CD14-positive monocyte (primary cell): ENCODE measurements around the gene KRTAP4-7. TPM values are rescaled to one million over a fixed set of nuclear protein-coding genes. Genes with fewer than 3 reads are reported as not detected.

ENCODE experiments used
- DNase-seq, 3 donors: peaks; one replicate each; pipeline ENCODE4 v3.0.0-alpha.2; 2011 to 2022
- H2AFZ ChIP-seq: 2 replicates; pipeline ENCODE4 v1.6.0; 2012; ENCODE audit warnings: mild to moderate bottlenecking, low read depth, low read length, inconsistent platforms; ENCODE audit not compliant: insufficient read depth, poor library complexity, severe bottlenecking
- H3K27ac ChIP-seq, 2 donors: 1 replicate in 1 of 2; 2 replicates in 1 of 2; pipeline ENCODE4 v1.5.1; 2012 to 2013; ENCODE audit warnings: low read length in 2 of 2, control low read depth in 1 of 2, inconsistent platforms in 1 of 2, low read depth in 1 of 2, mild to moderate bottlenecking in 1 of 2
- H3K27me3 ChIP-seq, 2 donors: one replicate each; pipeline versions ENCODE4 v1.6.0 to v1.6.1; 2011 to 2013; ENCODE audit warnings: low read length in 2 of 2; ENCODE audit not compliant: control insufficient read depth in 2 of 2, insufficient read depth in 2 of 2
- H3K36me3 ChIP-seq, 2 donors: replicated peaks in 1 of 2; 1 replicate in 1 of 2; 2 replicates in 1 of 2; pipeline versions ENCODE4 v1.5.1 to v1.6.1; 2012 to 2013; ENCODE audit warnings: low read length in 2 of 2, control low read depth in 1 of 2, inconsistent platforms in 1 of 2, mild to moderate bottlenecking in 1 of 2; ENCODE audit not compliant: insufficient read depth in 2 of 2, control insufficient read depth in 1 of 2
- H3K4me1 ChIP-seq, 2 donors: 1 replicate in 1 of 2; 2 replicates in 1 of 2; pipeline versions ENCODE4 v1.5.1 to v1.6.1; 2012 to 2013; ENCODE audit warnings: low read length in 2 of 2, control low read depth in 1 of 2, inconsistent platforms in 1 of 2, mild to moderate bottlenecking in 1 of 2, moderate library complexity in 1 of 2; ENCODE audit not compliant: insufficient read depth in 2 of 2, control insufficient read depth in 1 of 2
- H3K4me2 ChIP-seq: replicated peaks from 2 replicates; pipeline ENCODE3; 2012; ENCODE audit warnings: low read length, moderate library complexity, mild to moderate bottlenecking; ENCODE audit not compliant: poor library complexity, severe bottlenecking; ENCODE audit errors: extremely low read depth
- H3K4me3 ChIP-seq, 3 experiments: fragments of 200-600 bp in 1 of 3; sonication (generic) in 1 of 3; replicated peaks in 1 of 3; 1 replicate in 2 of 3; 2 replicates in 1 of 3; pipeline ENCODE4 v1.5.1; 2011 to 2013; ENCODE audit warnings: low read length in 3 of 3, mild to moderate bottlenecking in 3 of 3, control low read depth in 2 of 3, low read depth in 2 of 3, inconsistent platforms in 1 of 3, moderate library complexity in 1 of 3
- H3K79me2 ChIP-seq: 2 replicates; pipeline ENCODE4 v1.6.0; 2012; ENCODE audit warnings: mild to moderate bottlenecking, control low read depth, inconsistent platforms, low read length, moderate library complexity; ENCODE audit not compliant: insufficient read depth
- H3K9ac ChIP-seq: 2 replicates; pipeline ENCODE4 v1.6.0; 2017; ENCODE audit warnings: low read length, mild to moderate bottlenecking; ENCODE audit not compliant: insufficient read depth, poor library complexity, severe bottlenecking
- H3K9me3 ChIP-seq, 2 donors: replicated peaks in 1 of 2; 1 replicate in 1 of 2; 2 replicates in 1 of 2; pipeline versions ENCODE4 v1.5.1 to v1.6.1; 2012 to 2013; ENCODE audit warnings: low read length in 2 of 2, control low read depth in 1 of 2; ENCODE audit not compliant: control insufficient read depth in 1 of 2, insufficient read depth in 1 of 2
- H4K20me1 ChIP-seq: 2 replicates; pipeline ENCODE4 v1.6.0; 2012; ENCODE audit warnings: mild to moderate bottlenecking, low read length, control low read depth, moderate library complexity; ENCODE audit not compliant: insufficient read depth
- H3K27ac Mint-ChIP-seq, 7 donors: one replicate each; pipeline ENCODE4 v1.8.0; 2020; ENCODE audit warnings: mild to moderate bottlenecking in 7 of 7, mixed read lengths in 7 of 7, moderate library complexity in 6 of 7, inconsistent platforms in 2 of 7
- H3K27me3 Mint-ChIP-seq, 3 donors: one replicate each; pipeline ENCODE4 v1.8.0; 2021 to 2022; ENCODE audit warnings: low read depth in 3 of 3, mild to moderate bottlenecking in 3 of 3, mixed read lengths in 3 of 3, moderate library complexity in 3 of 3, inconsistent platforms in 1 of 3
- H3K36me3 Mint-ChIP-seq, 2 donors: one replicate each; pipeline ENCODE4 v1.8.0; 2020; ENCODE audit warnings: mixed read lengths in 2 of 2, inconsistent platforms in 1 of 2, mild to moderate bottlenecking in 1 of 2
- H3K4me1 Mint-ChIP-seq: one replicate; pipeline ENCODE4 v1.8.0; 2020; ENCODE audit warnings: mild to moderate bottlenecking, mixed read lengths
- H3K4me3 Mint-ChIP-seq, 2 donors: one replicate each; pipeline ENCODE4 v1.8.0; 2020; ENCODE audit warnings: mild to moderate bottlenecking in 2 of 2, mixed read lengths in 2 of 2, moderate library complexity in 1 of 2
- H3K9me3 Mint-ChIP-seq, 7 donors: one replicate each; pipeline ENCODE4 v1.8.0; 2020 to 2022; ENCODE audit warnings: mixed read lengths in 7 of 7, mild to moderate bottlenecking in 6 of 7, moderate library complexity in 6 of 7, inconsistent platforms in 2 of 7
- WGBS: methylation state at CpG from one replicate; pipeline ENCODE4 v1.1.5; 2013; ENCODE audit warnings: missing lambda C conversion rate; ENCODE audit not compliant: insufficient coverage; 5-methylcytosine and 5-hydroxymethylcytosine counted together
- intact Hi-C, 2 donors: fragments of 100-400 bp; cut with micrococcal nuclease; formaldehyde crosslinking; loops; one replicate each; pipeline versions ENCODE4 v1.15.0 to v1.15.1; 2023
- polyA plus RNA-seq, 3 donors: library from polyadenylated mRNA; depleted of rRNA in 1 of 3; unstranded in 2 of 3; stranded (reverse) in 1 of 3; fragments of 300-500 nt in 2 of 3; fragments of >200 nt in 1 of 3; fragmentation: Illumina TruSeq in 2 of 3; gene quantifications; 1 replicate in 2 of 3; 2 replicates in 1 of 3; pipeline ENCODE4 v1.2.3, GENCODE V29; 2012 to 2021
- TF ChIP-seq, protein P1 (sequence below): fragments of 200-600 bp; IDR thresholded peaks from one replicate; pipeline ENCODE4 v1.8.0; 2022; ENCODE audit warnings: antibody characterized with exemption, mild to moderate bottlenecking

The KRTAP4-7 gene
- polyA plus RNA-seq, 3 donors = not detected

DNA sequence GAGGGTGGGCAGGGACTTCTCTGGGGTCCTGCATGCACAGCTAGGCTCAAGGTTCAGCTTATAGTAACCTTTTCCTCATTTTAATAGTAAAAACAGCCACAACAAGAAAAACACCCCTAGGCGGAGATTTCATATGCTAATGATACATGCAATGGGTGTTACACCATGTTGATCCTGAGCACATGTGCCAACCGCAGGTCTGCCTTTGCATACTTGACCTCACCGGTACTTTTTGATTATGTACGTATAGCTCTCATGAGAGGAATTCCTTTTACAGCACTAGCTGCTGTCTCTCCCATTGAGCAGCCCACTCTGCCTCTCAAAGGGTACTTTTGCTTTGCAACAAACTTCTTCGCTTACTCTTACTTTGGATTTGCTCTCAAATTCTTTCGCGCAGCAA is 12.1 kb downstream of the KRTAP4-7 start:
- Histone ChIP-seq H3K9me3 (peaks cover 3 to 8% of the 10 kb centered on the region in 2 donors), H3K27ac (no peak overlapping the region), H4K20me1 (no peaks in the 10 kb centered on the region), H3K4me1 (no peaks in the 10 kb centered on the region), H3K27me3 (no peaks in the 10 kb centered on the region), H2AFZ (no peak overlapping the region), H3K79me2 (no peaks in the 10 kb centered on the region), H3K9ac (no peak overlapping the region), H3K36me3 (no peaks in the 10 kb centered on the region), H3K4me3 (no peak overlapping the region), H3K4me2 (no peak overlapping the region)
- intact Hi-C loops = no loop called here
- Mint-ChIP-seq H3K36me3 (no peaks in the 10 kb centered on the region), H3K27ac (no peak overlapping the region), H3K9me3 (peaks cover 0 to 14% (median 7%) of the 10 kb centered on the region in 7 donors), H3K4me1 (peaks cover 5% of the 10 kb centered on the region), H3K27me3 (peaks cover 0 to 5% (median 0%) of the 10 kb centered on the region in 3 donors), H3K4me3 (no peak overlapping the region)
- WGBS = 95% methylated on average over 4 of the region's 7 CpGs
- TF ChIP-seq, protein P1, sequence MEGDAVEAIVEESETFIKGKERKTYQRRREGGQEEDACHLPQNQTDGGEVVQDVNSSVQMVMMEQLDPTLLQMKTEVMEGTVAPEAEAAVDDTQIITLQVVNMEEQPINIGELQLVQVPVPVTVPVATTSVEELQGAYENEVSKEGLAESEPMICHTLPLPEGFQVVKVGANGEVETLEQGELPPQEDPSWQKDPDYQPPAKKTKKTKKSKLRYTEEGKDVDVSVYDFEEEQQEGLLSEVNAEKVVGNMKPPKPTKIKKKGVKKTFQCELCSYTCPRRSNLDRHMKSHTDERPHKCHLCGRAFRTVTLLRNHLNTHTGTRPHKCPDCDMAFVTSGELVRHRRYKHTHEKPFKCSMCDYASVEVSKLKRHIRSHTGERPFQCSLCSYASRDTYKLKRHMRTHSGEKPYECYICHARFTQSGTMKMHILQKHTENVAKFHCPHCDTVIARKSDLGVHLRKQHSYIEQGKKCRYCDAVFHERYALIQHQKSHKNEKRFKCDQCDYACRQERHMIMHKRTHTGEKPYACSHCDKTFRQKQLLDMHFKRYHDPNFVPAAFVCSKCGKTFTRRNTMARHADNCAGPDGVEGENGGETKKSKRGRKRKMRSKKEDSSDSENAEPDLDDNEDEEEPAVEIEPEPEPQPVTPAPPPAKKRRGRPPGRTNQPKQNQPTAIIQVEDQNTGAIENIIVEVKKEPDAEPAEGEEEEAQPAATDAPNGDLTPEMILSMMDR = no peak
- DNase-seq = no peak

DNA sequence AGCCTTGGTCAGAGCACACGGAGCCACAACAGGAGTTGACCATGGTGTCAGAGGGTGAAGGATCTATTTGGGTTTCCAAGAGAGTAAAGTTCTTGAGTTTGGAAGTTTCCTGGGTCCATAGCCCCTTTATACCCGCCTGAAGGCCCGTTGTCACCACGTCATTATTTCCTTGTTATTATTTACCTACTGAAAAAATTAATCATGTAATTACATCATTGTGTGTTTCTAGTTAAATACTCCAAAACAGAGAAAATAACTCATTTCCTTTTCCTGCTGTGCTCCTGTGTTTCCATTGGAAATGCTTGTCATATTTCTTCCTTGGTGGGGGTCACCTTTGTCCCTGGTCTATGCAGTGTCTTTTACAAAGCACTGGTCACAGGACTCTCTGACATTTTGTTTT is 14.1 kb downstream of the KRTAP4-7 start, which contains the start of gene KRTAP4-8:
Gene KRTAP4-8 (minus strand): TSS at position 101 of the 400 bp plus-strand sequence. CDS start 58 bp downstream, at position 43.
- no peak within 1 kb of the TSS for H3K9ac ChIP-seq
- peaks cover 0 to 8% of the 10 kb centered on the region in 2 donors for H3K9me3 ChIP-seq
- no peaks in the 10 kb centered on the region for H3K36me3 ChIP-seq
- no peak within 1 kb of the TSS for H3K4me2 ChIP-seq
- no peak within 1 kb of the TSS for H3K4me3 ChIP-seq
- H3K27ac ChIP-seq = no peak within 1 kb of the TSS
- H3K9me3 Mint-ChIP-seq = peaks cover 0 to 6% (median 4%) of the 10 kb centered on the region in 7 donors
- no peaks in the 10 kb centered on the region for H3K4me1 ChIP-seq
- H3K4me1 Mint-ChIP-seq = peaks cover 5% of the 10 kb centered on the region
- 100% methylated on average over 1 of the region's 4 CpGs for WGBS
- intact Hi-C loops = no loop called here
- TF ChIP-seq, protein P1 = no peak
- no peaks in the 10 kb centered on the region for H3K79me2 ChIP-seq
- H2AFZ ChIP-seq = no peak within 1 kb of the TSS
- no peak for DNase-seq
- H3K36me3 Mint-ChIP-seq = no peaks in the 10 kb centered on the region
- no peaks in the 10 kb centered on the region for H4K20me1 ChIP-seq
- no peak within 1 kb of the TSS for H3K4me3 Mint-ChIP-seq
- H3K27me3 Mint-ChIP-seq = peaks cover 0 to 5% (median 0%) of the 10 kb centered on the region in 3 donors
- H3K27me3 ChIP-seq = no peaks in the 10 kb centered on the region
- no peak within 1 kb of the TSS for H3K27ac Mint-ChIP-seq
